GM13977 (cell line): ENCODE measurements around the gene CLINT1.

ENCODE experiments used
- DNase-seq: peaks from one replicate; pipeline ENCODE4 v3.0.0; 2012; ENCODE audit warnings: low spot score
- CTCF ChIP-seq: IDR thresholded peaks from 2 replicates; pipeline ENCODE4 v1.5.1; 2012; ENCODE audit warnings: mild to moderate bottlenecking, control low read depth; ENCODE audit not compliant: insufficient read depth; ENCODE audit errors: extremely low read depth, missing control alignments
- in situ Hi-C: fragments of 300-500 bp; cut with MboI; formaldehyde crosslinking; loops from one replicate; pipeline ENCODE4 v1.12.0; 2022; ENCODE audit warnings: low sequenced_read_pairs, low pct_unique_long_range_greater_than_20kb, mixed read lengths, inconsistent platforms; ENCODE audit not compliant: unreplicated experiment

CLINT1 gene

GRCh38 chr5:157845914-157846598 is 12.9 kb downstream of the CLINT1 start:
- TF ChIP-seq CTCF: no peak
- in situ Hi-C loops: no loop called here

GRCh38 chr5:157842787-157843186 is 16.2 kb downstream of the CLINT1 start:
- no peak for DNase-seq
- in situ Hi-C loops: no loop called here
- no peak for TF ChIP-seq CTCF

More at GRCh38 chr5:157845914-157846598, 12.9 kb downstream of the CLINT1 start:
- no peak for DNase-seq

- no peak for DNase-seq
- in situ Hi-C loops: no loop called here
- no peak for TF ChIP-seq CTCF
Observed at GRCh38 chr5:157842185-157842584, 16.8 kb downstream of the CLINT1 start.

GRCh38 chr5:157839157-157839795 is 19.7 kb downstream of the CLINT1 start:
- TF ChIP-seq CTCF: no peak
- in situ Hi-C loops: no loop called here
- DNase-seq: no peak

- in situ Hi-C loops: no loop called here
- no peak for DNase-seq
- no peak for TF ChIP-seq CTCF
Observed at GRCh38 chr5:157836121-157836753, 22.7 kb downstream of the CLINT1 start.

DNA sequence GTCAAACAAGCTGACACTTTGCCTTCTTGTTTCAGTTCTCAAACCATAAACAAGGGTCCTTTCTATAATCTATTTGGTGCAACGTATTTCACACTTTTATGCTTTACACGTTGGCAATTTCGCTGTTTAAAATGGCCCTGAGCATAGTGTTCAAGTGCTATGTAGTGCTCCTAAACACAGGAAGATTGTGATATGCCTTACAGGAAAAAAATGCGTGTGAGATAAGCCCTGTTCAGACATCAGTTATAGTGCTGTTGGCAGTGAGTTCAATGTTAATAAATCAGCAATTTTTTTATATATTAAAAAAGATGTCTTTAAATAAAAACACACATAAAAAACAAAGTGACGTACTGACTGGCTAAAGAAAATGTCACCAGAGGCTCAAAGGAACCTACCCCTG is 23.9 kb downstream of the CLINT1 start:
- no peak for DNase-seq
- in situ Hi-C loops: no loop called here
- TF ChIP-seq CTCF: no peak
